Heart left ventricle (tissue), 13 donors: Measurements from ENCODE around the gene B4GALNT4.

Experiments used
- POLR2A ChIP-seq, 2 donors: fragments of 450-650 bp; IDR thresholded peaks; one replicate each; pipeline ENCODE4 v1.6.1; 2017; ENCODE audit warnings: antibody characterized with exemption in 2 of 2, mild to moderate bottlenecking in 2 of 2, moderate library complexity in 2 of 2
- TF ChIP-seq, protein P1 (sequence below), 12 donors: fragments of 200-600 bp; sonication (generic) in 4 of 12; IDR thresholded peaks; one replicate each; pipeline versions ENCODE4 v1.5.0 to v1.8.0; 2018 to 2022; ENCODE audit warnings: antibody characterized with exemption in 12 of 12, mild to moderate bottlenecking in 5 of 12
- donor health status: ischemic (EF 13 %, LVEDD 7.1; RV severe dilation, severe dysfunction).
- donor health status: DM: no; HTN: yes; CAD: no.
- donor health status: DM: no; HTN: no; CAD: no.
- donor health status: ischemic (EF 25% LVEDD 6.9; RV normal size, moderate dysfunction).
- donor health status: ischemic (EF 25% LVEDD 5.7; RV mildly dilated, moderate dysfunction).
- donor health status: ischemic (EF 35%, LVEDD 5.7; RV mildly dilated, moderate dysfunction).
- donor health status: nonischemic (EF 11% LVEDD 7.7; RV severe dilation, severe dysfunction).
- donor health status: DM: yes; HTN: yes; CAD: no.
- donor health status: PGD.
- donor health status: ischemic (EF 29% LVEDD 5.4; RV normal size, mild dysfunction).
- donor health status: nonischemic (EF 23%, LVEDD 6.1; RV moderate dilation, normal function).

DNA sequence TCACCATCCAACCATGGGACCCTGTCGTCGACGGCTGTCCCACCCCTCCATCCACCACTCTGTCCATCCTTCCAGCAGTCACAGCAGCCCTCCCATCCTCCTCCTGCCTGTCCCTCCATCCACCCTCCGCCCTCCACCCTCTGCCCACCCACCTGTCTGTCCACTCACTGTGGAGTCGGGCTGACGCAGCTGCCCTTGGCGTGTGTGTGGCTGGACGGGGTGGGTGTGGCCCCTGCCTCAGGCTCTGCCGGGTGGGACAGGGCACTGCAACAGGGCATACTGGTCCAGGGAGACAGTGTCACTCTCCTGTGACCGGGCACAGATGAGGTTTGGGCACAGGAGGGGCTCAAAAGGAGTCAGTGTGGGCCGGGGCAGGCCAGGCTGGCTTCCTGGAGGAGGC, 26.6 kb downstream of the B4GALNT4 start:
- TF ChIP-seq, protein P1, sequence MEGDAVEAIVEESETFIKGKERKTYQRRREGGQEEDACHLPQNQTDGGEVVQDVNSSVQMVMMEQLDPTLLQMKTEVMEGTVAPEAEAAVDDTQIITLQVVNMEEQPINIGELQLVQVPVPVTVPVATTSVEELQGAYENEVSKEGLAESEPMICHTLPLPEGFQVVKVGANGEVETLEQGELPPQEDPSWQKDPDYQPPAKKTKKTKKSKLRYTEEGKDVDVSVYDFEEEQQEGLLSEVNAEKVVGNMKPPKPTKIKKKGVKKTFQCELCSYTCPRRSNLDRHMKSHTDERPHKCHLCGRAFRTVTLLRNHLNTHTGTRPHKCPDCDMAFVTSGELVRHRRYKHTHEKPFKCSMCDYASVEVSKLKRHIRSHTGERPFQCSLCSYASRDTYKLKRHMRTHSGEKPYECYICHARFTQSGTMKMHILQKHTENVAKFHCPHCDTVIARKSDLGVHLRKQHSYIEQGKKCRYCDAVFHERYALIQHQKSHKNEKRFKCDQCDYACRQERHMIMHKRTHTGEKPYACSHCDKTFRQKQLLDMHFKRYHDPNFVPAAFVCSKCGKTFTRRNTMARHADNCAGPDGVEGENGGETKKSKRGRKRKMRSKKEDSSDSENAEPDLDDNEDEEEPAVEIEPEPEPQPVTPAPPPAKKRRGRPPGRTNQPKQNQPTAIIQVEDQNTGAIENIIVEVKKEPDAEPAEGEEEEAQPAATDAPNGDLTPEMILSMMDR (IDR thresholded peaks at IDR 0.05): no peak
- no peak for TF ChIP-seq POLR2A (IDR thresholded peaks at IDR 0.05)
